Measurements from ENCODE around the gene GID8. TPM values are rescaled to one million over a fixed set of nuclear protein-coding genes. Genes with fewer than 3 reads are reported as not detected.

Gene GID8
- total RNA-seq, 1 donor: 34.4 TPM

DNA sequence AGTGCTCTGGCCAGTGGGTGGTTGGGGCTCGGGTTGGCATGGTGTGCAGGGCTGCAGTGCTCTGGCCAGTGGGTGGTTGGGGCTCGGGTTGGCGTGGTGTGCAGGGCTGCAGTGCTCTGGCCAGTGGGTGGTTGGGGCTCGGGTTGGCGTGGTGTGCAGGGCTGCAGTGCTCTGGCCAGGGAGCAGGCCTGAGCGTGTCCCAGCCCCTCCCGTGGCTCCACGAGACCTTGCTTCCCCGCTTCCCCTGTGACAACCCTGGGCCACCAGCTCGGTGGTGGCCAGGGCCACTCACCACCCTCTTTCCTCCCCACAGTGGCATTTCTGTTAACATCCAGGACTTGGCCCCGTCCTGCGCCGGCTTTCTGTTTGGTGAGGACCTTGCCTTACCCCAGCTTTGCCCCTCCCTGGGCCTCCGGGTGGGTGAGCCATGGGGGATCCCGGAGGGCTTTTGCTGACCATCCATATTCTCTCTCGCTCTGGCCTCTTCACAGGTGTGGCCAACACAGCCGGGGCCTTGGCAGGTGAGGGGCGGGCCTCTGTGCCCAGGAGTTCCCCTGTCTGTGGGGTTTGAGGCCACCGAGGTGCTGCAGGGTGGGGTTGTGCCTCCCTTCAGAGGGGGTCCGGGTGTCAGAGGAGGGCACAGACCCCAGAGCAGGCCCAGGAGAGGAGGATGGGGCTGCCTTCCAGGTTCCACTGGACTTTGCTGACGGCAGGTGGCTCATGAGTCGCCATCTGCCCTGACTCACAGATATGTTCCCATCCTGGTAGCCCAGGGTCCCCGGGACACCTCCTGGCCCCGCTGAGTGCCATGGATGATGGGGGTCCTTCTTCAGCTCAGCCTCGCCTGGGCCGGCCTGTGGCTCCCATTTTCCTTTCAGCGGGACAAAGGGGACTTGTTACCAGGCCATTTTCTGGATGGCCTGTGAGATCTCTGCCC is 28.5 kb downstream of the GID8 start:
- H2AFZ ChIP-seq (ENCODE audit: low read length): no peak overlapping the region
- H3K36me3 ChIP-seq (ENCODE audit: insufficient read depth, low read length): peaks cover 20% of the 10 kb centered on the region
- H3K27ac ChIP-seq (ENCODE audit: low read depth, low read length): no peak overlapping the region
- no peak overlapping the region for H3K4me2 ChIP-seq (ENCODE audit: insufficient read depth, low read length)
- peaks cover 13% of the 10 kb centered on the region for H4K20me1 ChIP-seq (ENCODE audit: insufficient read depth, low read length)
- H3K79me2 ChIP-seq (ENCODE audit: insufficient read depth, low read length): no peaks in the 10 kb centered on the region
- H3K27me3 ChIP-seq (ENCODE audit: insufficient read depth, low read length): peaks cover 5% of the 10 kb centered on the region
- TF ChIP-seq, protein P1, sequence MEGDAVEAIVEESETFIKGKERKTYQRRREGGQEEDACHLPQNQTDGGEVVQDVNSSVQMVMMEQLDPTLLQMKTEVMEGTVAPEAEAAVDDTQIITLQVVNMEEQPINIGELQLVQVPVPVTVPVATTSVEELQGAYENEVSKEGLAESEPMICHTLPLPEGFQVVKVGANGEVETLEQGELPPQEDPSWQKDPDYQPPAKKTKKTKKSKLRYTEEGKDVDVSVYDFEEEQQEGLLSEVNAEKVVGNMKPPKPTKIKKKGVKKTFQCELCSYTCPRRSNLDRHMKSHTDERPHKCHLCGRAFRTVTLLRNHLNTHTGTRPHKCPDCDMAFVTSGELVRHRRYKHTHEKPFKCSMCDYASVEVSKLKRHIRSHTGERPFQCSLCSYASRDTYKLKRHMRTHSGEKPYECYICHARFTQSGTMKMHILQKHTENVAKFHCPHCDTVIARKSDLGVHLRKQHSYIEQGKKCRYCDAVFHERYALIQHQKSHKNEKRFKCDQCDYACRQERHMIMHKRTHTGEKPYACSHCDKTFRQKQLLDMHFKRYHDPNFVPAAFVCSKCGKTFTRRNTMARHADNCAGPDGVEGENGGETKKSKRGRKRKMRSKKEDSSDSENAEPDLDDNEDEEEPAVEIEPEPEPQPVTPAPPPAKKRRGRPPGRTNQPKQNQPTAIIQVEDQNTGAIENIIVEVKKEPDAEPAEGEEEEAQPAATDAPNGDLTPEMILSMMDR (IDR thresholded peaks at IDR 0.05; ENCODE audit: extremely low read depth, low read depth, low read length): no peak
- no peaks in the 10 kb centered on the region for H3K9me3 ChIP-seq (ENCODE audit: low read depth, low read length)
- H3K4me1 ChIP-seq (ENCODE audit: insufficient read depth, low read length): no peaks in the 10 kb centered on the region
- no peak overlapping the region for H3K4me3 ChIP-seq (ENCODE audit: insufficient read depth, low read length)
- DNase-seq (ENCODE audit: insufficient read length, low spot score, missing footprints): no peak

DNA sequence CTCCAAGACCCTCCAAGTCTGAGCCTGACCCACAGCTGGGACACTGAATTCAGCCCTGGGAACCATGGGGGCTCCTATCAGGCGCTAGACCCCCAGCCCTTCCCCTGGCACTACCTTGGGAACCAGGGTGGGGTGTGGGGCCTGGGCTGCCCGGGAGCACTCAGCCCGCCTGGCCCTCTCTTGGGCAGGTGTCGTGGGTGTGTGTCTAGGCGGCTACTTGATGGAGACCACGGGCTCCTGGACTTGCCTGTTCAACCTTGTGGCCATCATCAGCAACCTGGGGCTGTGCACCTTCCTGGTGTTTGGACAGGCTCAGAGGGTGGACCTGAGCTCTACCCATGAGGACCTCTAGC is 29.2 kb downstream of the GID8 start:
- Histone ChIP-seq H3K4me1 (ENCODE audit: insufficient read depth, low read length) (no peaks in the 10 kb centered on the region), H3K36me3 (ENCODE audit: insufficient read depth, low read length) (peaks cover 16% of the 10 kb centered on the region), H4K20me1 (ENCODE audit: insufficient read depth, low read length) (peaks cover 14% of the 10 kb centered on the region), H3K4me3 (ENCODE audit: insufficient read depth, low read length) (no peak overlapping the region), H2AFZ (ENCODE audit: low read length) (no peak overlapping the region), H3K4me2 (ENCODE audit: insufficient read depth, low read length) (no peak overlapping the region), H3K27ac (ENCODE audit: low read depth, low read length) (no peak overlapping the region), H3K79me2 (ENCODE audit: insufficient read depth, low read length) (no peaks in the 10 kb centered on the region), H3K27me3 (ENCODE audit: insufficient read depth, low read length) (peaks cover 7% of the 10 kb centered on the region), H3K9me3 (ENCODE audit: low read depth, low read length) (no peaks in the 10 kb centered on the region)
- TF ChIP-seq, protein P1 (IDR thresholded peaks at IDR 0.05; ENCODE audit: extremely low read depth, low read depth, low read length): no peak
- no peak for DNase-seq (ENCODE audit: insufficient read length, low spot score, missing footprints)

DNA sequence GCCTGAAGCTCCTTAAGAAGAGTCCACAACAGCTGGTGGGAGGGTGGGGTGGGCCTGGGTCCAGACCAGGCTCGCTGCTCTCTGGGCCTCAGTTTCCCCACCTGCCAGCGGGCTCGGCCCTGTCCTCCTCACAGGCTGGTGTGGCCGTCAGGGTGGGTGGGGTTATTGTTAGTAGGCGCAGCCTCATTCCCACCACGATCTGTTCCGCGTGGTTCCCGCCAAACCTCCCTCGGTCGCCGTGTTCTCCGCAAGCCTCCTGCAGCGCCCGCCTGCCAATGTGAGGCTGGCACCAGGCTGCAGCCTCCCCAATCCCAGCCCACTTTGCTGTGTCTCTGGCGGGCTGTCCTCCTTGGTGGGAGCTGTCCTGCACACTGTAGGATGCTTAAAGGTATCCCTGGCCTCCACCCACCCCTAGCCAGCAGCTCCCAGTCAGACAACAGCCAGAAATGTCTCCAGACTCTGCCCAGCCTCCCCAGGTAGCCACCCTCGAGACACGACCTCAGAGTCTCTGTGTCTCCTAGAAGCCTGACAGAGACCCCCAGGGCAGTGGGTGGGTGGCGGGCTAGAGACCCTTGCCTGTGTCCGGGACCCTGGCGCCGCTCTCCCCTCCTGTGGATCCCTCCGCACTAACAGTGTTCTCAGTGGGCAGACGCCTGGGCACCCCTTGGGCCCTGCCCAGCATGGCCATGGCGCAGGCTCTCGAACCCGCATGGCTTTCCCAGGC is 29.8 kb downstream of the GID8 start:
- DNase-seq (ENCODE audit: insufficient read length, low spot score, missing footprints): no peak
- Histone ChIP-seq H3K4me1 (ENCODE audit: insufficient read depth, low read length) (no peaks in the 10 kb centered on the region), H3K4me2 (ENCODE audit: insufficient read depth, low read length) (no peak overlapping the region), H3K27ac (ENCODE audit: low read depth, low read length) (no peak overlapping the region), H4K20me1 (ENCODE audit: insufficient read depth, low read length) (peaks cover 14% of the 10 kb centered on the region), H3K36me3 (ENCODE audit: insufficient read depth, low read length) (peaks cover 16% of the 10 kb centered on the region), H3K79me2 (ENCODE audit: insufficient read depth, low read length) (no peaks in the 10 kb centered on the region), H3K9me3 (ENCODE audit: low read depth, low read length) (no peaks in the 10 kb centered on the region), H3K4me3 (ENCODE audit: insufficient read depth, low read length) (no peak overlapping the region), H3K27me3 (ENCODE audit: insufficient read depth, low read length) (peaks cover 10% of the 10 kb centered on the region), H2AFZ (ENCODE audit: low read length) (no peak overlapping the region)
- TF ChIP-seq, protein P1 (IDR thresholded peaks at IDR 0.05; ENCODE audit: extremely low read depth, low read depth, low read length): no peak

Measured in osteoblast (primary cell).